ENCODE data around the gene CTDSPL.
A peak's percentile ranks its signal among the peaks of the same experiment; 100 is the strongest.

CTDSPL gene

GRCh38 chr3:37932505-37932904 is 70.8 kb downstream of the CTDSPL start:
- DNase-seq (ENCODE audit: low read depth, low spot score) = no peak
- in situ Hi-C loops (cut with HindIII; ENCODE audit: low sequenced_read_pairs) = no loop called here
- no peak overlapping the region for H3K4me3 ChIP-seq (ENCODE audit: low read depth, low read length)
- TF ChIP-seq CTCF (IDR thresholded peaks at IDR 0.05; ENCODE audit: low read depth, low read length) = no peak

- no peak for TF ChIP-seq CTCF (IDR thresholded peaks at IDR 0.05; ENCODE audit: low read depth, low read length)
- H3K4me3 ChIP-seq (ENCODE audit: low read depth, low read length) = no peak overlapping the region
- DNase-seq (ENCODE audit: low read depth, low spot score) = peak; percentile 39
- in situ Hi-C loops (cut with HindIII; ENCODE audit: low sequenced_read_pairs) = no loop called here
These were observed 73.1 kb downstream of the CTDSPL start for GRCh38 chr3:37934631-37935289.

DNA sequence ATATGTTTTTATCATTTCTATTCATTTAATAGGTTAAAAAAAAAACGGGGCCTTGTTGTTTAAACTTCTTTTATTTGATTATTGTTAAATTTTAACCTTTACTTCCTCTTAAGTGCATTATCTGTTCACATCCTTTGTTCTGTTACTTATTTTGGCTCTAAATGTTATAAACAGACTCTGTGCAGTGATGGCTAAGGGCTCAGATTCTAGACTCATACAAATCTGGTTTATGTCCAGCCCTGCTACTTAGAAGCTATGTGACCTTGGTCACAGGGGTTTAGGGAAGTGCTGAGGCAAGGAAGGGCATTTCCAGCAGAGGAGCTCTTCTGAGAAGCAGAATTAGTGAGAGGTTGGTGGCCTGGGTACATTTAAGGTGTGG is 73.6 kb downstream of the CTDSPL start:
- peak; percentile 51 for DNase-seq (ENCODE audit: low read depth, low spot score)
- in situ Hi-C loops (cut with HindIII; ENCODE audit: low sequenced_read_pairs) = no loop called here

GRCh38 chr3:37935756-37936666 is 74.3 kb downstream of the CTDSPL start:
- H3K4me3 ChIP-seq (ENCODE audit: low read depth, low read length) = no peak overlapping the region
- in situ Hi-C loops (cut with HindIII; ENCODE audit: low sequenced_read_pairs) = no loop called here
- TF ChIP-seq CTCF (IDR thresholded peaks at IDR 0.05; ENCODE audit: low read depth, low read length) = no peak
- DNase-seq (ENCODE audit: low read depth, low spot score) = peak; percentile 96

More for the DNA sequence above, 73.6 kb downstream of the CTDSPL start:
- TF ChIP-seq CTCF (IDR thresholded peaks at IDR 0.05; ENCODE audit: low read depth, low read length) = no peak
- no peak overlapping the region for H3K4me3 ChIP-seq (ENCODE audit: low read depth, low read length)

DNA sequence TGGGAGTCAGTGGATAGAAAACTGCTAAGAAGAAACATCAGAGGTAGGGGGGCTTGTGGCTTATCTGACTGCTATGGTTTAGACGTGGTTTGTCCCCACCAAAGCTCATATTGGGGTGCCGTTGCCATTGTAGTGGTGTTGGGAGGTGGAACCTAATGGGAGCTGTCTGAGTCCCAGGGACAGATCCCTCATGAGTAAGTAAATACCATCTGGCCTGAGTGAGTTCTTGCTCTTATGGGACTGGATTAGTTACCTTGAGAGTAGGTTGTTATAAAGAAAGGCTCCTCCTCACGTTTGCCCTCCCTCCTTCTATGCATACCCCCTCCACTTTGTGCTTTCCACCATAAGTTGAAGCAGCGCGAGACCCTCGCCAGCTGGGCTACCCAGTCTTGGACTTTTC is 75.5 kb downstream of the CTDSPL start:
- TF ChIP-seq CTCF (IDR thresholded peaks at IDR 0.05; ENCODE audit: low read depth, low read length) = no peak
- in situ Hi-C loops (cut with HindIII; ENCODE audit: low sequenced_read_pairs) = no loop called here
- no peak overlapping the region for H3K4me3 ChIP-seq (ENCODE audit: low read depth, low read length)
- DNase-seq (ENCODE audit: low read depth, low spot score) = no peak

DNA sequence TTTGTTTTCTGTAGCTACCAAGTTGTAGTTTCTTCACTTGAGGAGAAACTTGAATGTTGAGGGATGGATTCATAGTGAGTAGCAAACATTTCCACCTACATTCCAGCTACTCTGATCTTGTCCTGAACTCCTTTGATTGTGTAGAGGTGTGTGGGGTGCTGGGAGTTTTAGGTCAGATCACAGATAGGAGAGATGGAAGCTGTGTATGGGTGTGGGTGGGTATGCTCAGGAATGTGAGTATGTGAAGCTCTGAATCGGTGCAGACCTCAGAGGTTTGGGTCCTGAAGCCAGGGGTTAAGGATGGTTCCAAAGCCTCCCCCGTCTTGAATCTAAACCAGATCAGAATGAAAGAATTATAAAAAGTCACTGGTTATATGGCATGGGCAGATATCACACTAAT is 76.3 kb downstream of the CTDSPL start:
- DNase-seq (ENCODE audit: low read depth, low spot score) = no peak
- in situ Hi-C loops (cut with HindIII; ENCODE audit: low sequenced_read_pairs) = no loop called here
- H3K4me3 ChIP-seq (ENCODE audit: low read depth, low read length) = no peak overlapping the region
- no peak for TF ChIP-seq CTCF (IDR thresholded peaks at IDR 0.05; ENCODE audit: low read depth, low read length)
